Measurements from ENCODE around the gene ZNF441.
"Not testable (repeated sequence)": the region's sequence is repeated elsewhere in the genome, so short reads cannot be mapped to it uniquely, and the experiment has no call there.

GRCh38 chr19:11776669-11777068 lies 9.9 kb downstream of the ZNF441 start:
- not testable (repeated sequence) for TF ChIP-seq SMC3, POLR2A (IDR thresholded peaks at IDR 0.05; ENCODE audit: low read depth, low read length)
